ENCODE measurements around the gene TEX51. TPM values are rescaled to one million over a fixed set of nuclear protein-coding genes. Genes with fewer than 3 reads are reported as not detected.

Gene TEX51
- total and polyA plus RNA-seq, 2 donors, result 0.11 TPM; not detected in 1

GRCh38 chr2:126946318-126947102 is 47.8 kb downstream of the TEX51 start:
- Histone ChIP-seq H3K36me3 (ENCODE audit: control insufficient read depth in 2 of 2, insufficient read depth in 2 of 2, low read length in 1 of 2) (no peaks in the 10 kb centered on the region), H3K27me3 (ENCODE audit: control insufficient read depth in 2 of 2, insufficient read depth in 1 of 2, low read length in 1 of 2) (peaks cover 0 to 2% of the 10 kb centered on the region in 2 donors), H3K9me3 (ENCODE audit: control insufficient read depth in 2 of 2, insufficient read depth in 1 of 2, low read length in 1 of 2) (peaks cover 0 to 6% of the 10 kb centered on the region in 2 donors), H3K4me1 (ENCODE audit: control insufficient read depth in 2 of 2, insufficient read depth in 2 of 2, low read length in 2 of 2) (no peaks in the 10 kb centered on the region), H3K4me3 (ENCODE audit: low read length in 2 of 2) (no peak overlapping the region), H3K27ac (ENCODE audit: low read depth in 1 of 2, low read length in 1 of 2) (no peak overlapping the region)
- no peak for DNase-seq (ENCODE audit: low read depth in 6 of 9, low spot score in 9 of 9)
- 95% methylated on average over 7 of the region's 7 CpGs for WGBS

- H3K9me3 ChIP-seq (ENCODE audit: control insufficient read depth in 2 of 2, insufficient read depth in 1 of 2, low read length in 1 of 2), result peaks cover 0 to 6% of the 10 kb centered on the region in 2 donors
- peaks cover 0 to 2% of the 10 kb centered on the region in 2 donors for H3K27me3 ChIP-seq (ENCODE audit: control insufficient read depth in 2 of 2, insufficient read depth in 1 of 2, low read length in 1 of 2)
- WGBS, result 89% methylated on average over 6 of the region's 6 CpGs
- no peaks in the 10 kb centered on the region for H3K36me3 ChIP-seq (ENCODE audit: control insufficient read depth in 2 of 2, insufficient read depth in 2 of 2, low read length in 1 of 2)
- no peak overlapping the region for H3K4me3 ChIP-seq (ENCODE audit: low read length in 2 of 2)
- no peak for DNase-seq (ENCODE audit: low read depth in 6 of 9, low spot score in 9 of 9)
- no peak overlapping the region for H3K27ac ChIP-seq (ENCODE audit: low read depth in 1 of 2, low read length in 1 of 2)
- no peaks in the 10 kb centered on the region for H3K4me1 ChIP-seq (ENCODE audit: control insufficient read depth in 2 of 2, insufficient read depth in 2 of 2, low read length in 2 of 2)
Observed at GRCh38 chr2:126947103-126947429, 48.4 kb downstream of the TEX51 start.

- WGBS, result 94% methylated on average over 9 of the region's 9 CpGs
- no peak overlapping the region for H3K27ac ChIP-seq (ENCODE audit: low read depth in 1 of 2, low read length in 1 of 2)
- H3K4me3 ChIP-seq (ENCODE audit: low read length in 2 of 2), result no peak overlapping the region
- H3K36me3 ChIP-seq (ENCODE audit: control insufficient read depth in 2 of 2, insufficient read depth in 2 of 2, low read length in 1 of 2), result no peaks in the 10 kb centered on the region
- peaks cover 0 to 3% of the 10 kb centered on the region in 2 donors for H3K9me3 ChIP-seq (ENCODE audit: control insufficient read depth in 2 of 2, insufficient read depth in 1 of 2, low read length in 1 of 2)
- no peaks in the 10 kb centered on the region for H3K27me3 ChIP-seq (ENCODE audit: control insufficient read depth in 2 of 2, insufficient read depth in 1 of 2, low read length in 1 of 2)
- DNase-seq (ENCODE audit: low read depth in 6 of 9, low spot score in 9 of 9), result no peak
- H3K4me1 ChIP-seq (ENCODE audit: control insufficient read depth in 2 of 2, insufficient read depth in 2 of 2, low read length in 2 of 2), result no peaks in the 10 kb centered on the region
Observed at GRCh38 chr2:126949775-126950174, 51.1 kb downstream of the TEX51 start.

- Histone ChIP-seq H3K9me3 (ENCODE audit: control insufficient read depth in 2 of 2, insufficient read depth in 1 of 2, low read length in 1 of 2) (peaks cover 0 to 3% of the 10 kb centered on the region in 2 donors), H3K36me3 (ENCODE audit: control insufficient read depth in 2 of 2, insufficient read depth in 2 of 2, low read length in 1 of 2) (no peaks in the 10 kb centered on the region), H3K27me3 (ENCODE audit: control insufficient read depth in 2 of 2, insufficient read depth in 1 of 2, low read length in 1 of 2) (no peaks in the 10 kb centered on the region), H3K4me1 (ENCODE audit: control insufficient read depth in 2 of 2, insufficient read depth in 2 of 2, low read length in 2 of 2) (no peaks in the 10 kb centered on the region), H3K27ac (ENCODE audit: low read depth in 1 of 2, low read length in 1 of 2) (no peak overlapping the region), H3K4me3 (ENCODE audit: low read length in 2 of 2) (no peak overlapping the region)
- 85% methylated on average over 3 of the region's 3 CpGs for WGBS
- DNase-seq (ENCODE audit: low read depth in 6 of 9, low spot score in 9 of 9), result no peak
Observed at GRCh38 chr2:126950504-126950903, 51.8 kb downstream of the TEX51 start.

Other genes starting within 250 kb of the TEX51 start
- 83.2 TPM for gene GYPC, start 242.7 kb upstream of the TEX51 start, total RNA-seq
- gene GYPC, start 242.7 kb upstream of the TEX51 start, polyA plus RNA-seq, result 136 TPM
- gene BIN1, start 208.3 kb downstream of the TEX51 start, total RNA-seq, result 47.2 TPM
- gene BIN1, start 208.3 kb downstream of the TEX51 start, polyA plus RNA-seq, result 37.9 TPM